Pancreas (tissue), 10 donors: ENCODE data around the gene ZNF446. TPM values are rescaled to one million over a fixed set of nuclear protein-coding genes. Genes with fewer than 3 reads are reported as not detected.

Experiments used
- ATAC-seq, 4 donors: fragments of 200-7000 bp; cut with Tn5 transposase; one replicate each; pipeline versions ENCODE4 v1.8.0 to v1.9.1; 2020; ENCODE audit warnings: mild to moderate bottlenecking in 4 of 4, moderate library complexity in 4 of 4
- DNase-seq, 6 donors: peaks; one replicate each; pipeline ENCODE4 v3.0.0-alpha.2; 2020
- FAIRE-seq: peaks from 2 replicates; lab custom pipeline; 2012; peaks lifted over from hg19 to GRCh38; lab: Jason Lieb, UNC
- H3K27ac ChIP-seq, 4 donors: fragments of 200-600 bp; sonication (generic); 1 replicate in 3 of 4; 2 replicates in 1 of 4; pipeline versions ENCODE4 v1.5.0 to v1.8.0; 2020
- H3K27me3 ChIP-seq, 4 donors: fragments of 200-600 bp; one replicate each; pipeline ENCODE4 v1.8.0; 2021
- H3K36me3 ChIP-seq, 3 donors: fragments of 200-600 bp; sonication (generic) in 1 of 3; one replicate each; pipeline versions ENCODE4 v1.5.0 to v1.8.0; 2020 to 2021
- H3K4me1 ChIP-seq, 3 donors: fragments of 200-600 bp; one replicate each; pipeline ENCODE4 v1.8.0; 2021
- H3K4me3 ChIP-seq, 4 donors: fragments of 200-600 bp; sonication (generic) in 2 of 4; one replicate each; pipeline versions ENCODE4 v1.5.0 to v1.8.0; 2020 to 2021
- H3K9me3 ChIP-seq, 4 donors: fragments of 200-600 bp; one replicate each; pipeline ENCODE4 v1.8.0; 2021
- CTCF ChIP-seq, 4 donors: fragments of 200-600 bp; sonication (generic) in 3 of 4; IDR thresholded peaks; one replicate each; pipeline versions ENCODE4 v1.5.0 to v1.8.0; 2021; ENCODE audit warnings: antibody characterized with exemption in 4 of 4
- WGBS, 2 donors: extraction: QIAGEN DNeasy Blood & Tissue Kit; methylation state at CpG; one replicate each; pipeline ENCODE4 v1.1.7; 2013; 5-methylcytosine and 5-hydroxymethylcytosine counted together
- intact Hi-C, 3 donors: fragments of 100-400 bp; cut with DNase I; formaldehyde crosslinking; loops; one replicate each; pipeline versions ENCODE4 v1.11.1 to v1.14.2; 2022
- polyA plus RNA-seq, 2 donors: library from polyadenylated mRNA; stranded (reverse); fragments of 200-250 nt; gene quantifications; one replicate each; pipeline ENCODE4 v1.2.3, GENCODE V29; 2013
- total RNA-seq, 6 donors: library from RNA; stranded (reverse); fragmentation: NEBNext Ultra II Directional in 4 of 6; extraction: Animal tissue kit (Norgen Biotek cat#: 25700) in 4 of 6; gene quantifications; one replicate each; pipeline versions ENCODE4 v1.2.1 to v1.2.4, GENCODE V29; 2021 to 2023
- donor health status: healthy with polysubstance abuse.
- donor health status: DM: no; HTN: no; CAD: no; lungs with moderate emphysema.
- donor health status: DM: no; HTN: no; CAD: no.
- donor health status: control.
- donor health status: control.
- donor health status: Bipolar disorder and iron deficiency.
- donor health status: DM: yes; HTN: yes; CAD: no.
- donor health status: DM: no; HTN: no; CAD: no.
- donor health status: DM: no; HTN: no; CAD: no.
- donor health status: DM: yes; HTN: yes; CAD: no.

The ZNF446 gene
- total and polyA plus RNA-seq, 8 donors, result 4.4 to 23.6 (median 5.9) TPM

DNA sequence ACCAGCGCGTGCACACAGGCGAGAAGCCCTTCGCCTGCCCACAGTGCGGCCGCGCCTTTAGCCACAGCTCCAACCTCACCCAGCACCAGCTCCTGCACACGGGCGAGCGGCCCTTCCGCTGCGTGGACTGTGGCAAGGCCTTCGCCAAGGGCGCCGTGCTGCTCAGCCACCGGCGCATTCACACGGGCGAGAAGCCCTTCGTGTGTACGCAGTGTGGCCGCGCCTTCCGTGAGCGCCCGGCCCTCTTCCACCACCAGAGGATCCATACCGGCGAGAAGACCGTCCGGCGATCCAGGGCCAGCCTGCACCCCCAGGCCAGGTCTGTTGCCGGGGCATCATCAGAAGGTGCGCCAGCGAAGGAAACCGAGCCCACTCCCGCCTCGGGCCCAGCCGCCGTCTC lies 4.4 kb upstream of the ZNF446 start:
- no peak for FAIRE-seq
- no peak for TF ChIP-seq CTCF (IDR thresholded peaks at IDR 0.05)
- ATAC-seq, result no peak
- 96% methylated on average over 39 of the region's 39 CpGs for WGBS, 2 donors
- Histone ChIP-seq H3K27ac (no peak overlapping the region), H3K4me1 (peaks cover 0 to 12% (median 0%) of the 10 kb centered on the region in 3 donors), H3K36me3 (peaks cover 0 to 9% (median 8%) of the 10 kb centered on the region in 3 donors), H3K9me3 (no peaks in the 10 kb centered on the region), H3K4me3 (no peak overlapping the region), H3K27me3 (no peaks in the 10 kb centered on the region)
- peak in 1 of 6 donors; percentile 41 for DNase-seq
- intact Hi-C loops, result no loop called here

DNA sequence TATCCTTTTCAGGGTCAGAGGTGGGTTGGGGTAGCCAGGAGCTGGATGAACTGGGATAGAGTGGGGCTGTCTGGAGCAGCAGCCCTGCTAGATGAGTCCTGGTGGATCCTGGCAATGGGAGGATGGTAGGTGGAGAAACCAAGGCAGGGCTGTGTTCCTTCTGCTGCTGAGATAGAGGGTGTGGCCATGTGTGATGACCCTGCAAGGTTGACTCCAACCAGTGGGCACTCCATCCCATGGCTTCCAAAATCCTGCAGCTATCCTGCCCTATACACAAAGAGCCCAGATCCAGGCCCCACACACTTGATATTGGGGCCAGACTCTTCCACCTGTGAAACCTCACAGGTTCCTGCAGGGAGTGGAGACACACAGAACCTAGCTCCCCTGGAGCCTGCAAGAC lies 2.4 kb upstream of the ZNF446 start:
- Histone ChIP-seq H3K27me3 (no peaks in the 10 kb centered on the region), H3K4me3 (no peak overlapping the region), H3K27ac (no peak overlapping the region), H3K4me1 (peaks cover 0 to 10% (median 0%) of the 10 kb centered on the region in 3 donors), H3K9me3 (no peaks in the 10 kb centered on the region), H3K36me3 (peaks cover 0 to 9% (median 8%) of the 10 kb centered on the region in 3 donors)
- no peak for ATAC-seq
- no peak for TF ChIP-seq CTCF (IDR thresholded peaks at IDR 0.05)
- FAIRE-seq, result no peak
- no peak for DNase-seq
- intact Hi-C loops, result no loop called here

- no peak overlapping the region for H3K27ac ChIP-seq
- H3K4me1 ChIP-seq, result peaks cover 0 to 10% (median 0%) of the 10 kb centered on the region in 3 donors
- FAIRE-seq, result no peak
- DNase-seq, result no peak
- no peaks in the 10 kb centered on the region for H3K27me3 ChIP-seq
- ATAC-seq, result no peak
- H3K9me3 ChIP-seq, result no peaks in the 10 kb centered on the region
- no peak overlapping the region for H3K4me3 ChIP-seq
- H3K36me3 ChIP-seq, result peaks cover 0 to 9% (median 8%) of the 10 kb centered on the region in 3 donors
- intact Hi-C loops, result no loop called here
- TF ChIP-seq CTCF (IDR thresholded peaks at IDR 0.05), result no peak
- 86 to 88% methylated on average over 12 of the region's 12 CpGs for WGBS, 2 donors
Observed at GRCh38 chr19:58474291-58474996, 1.7 kb upstream of the ZNF446 start.

GRCh38 chr19:58474997-58475713 lies 997 bp upstream of the ZNF446 start:
- Histone ChIP-seq H3K36me3 (peaks cover 0 to 11% (median 8%) of the 10 kb centered on the region in 3 donors), H3K27ac (peak overlapping the region; percentile 84 to 89 (median 86)), H3K4me1 (peaks cover 0 to 10% (median 0%) of the 10 kb centered on the region in 3 donors), H3K9me3 (no peaks in the 10 kb centered on the region), H3K27me3 (no peaks in the 10 kb centered on the region), H3K4me3 (peak overlapping the region; percentile 32 to 67 (median 63))
- no peak for ATAC-seq
- 21 to 23% methylated on average over 27 of the region's 27 CpGs for WGBS, 2 donors
- no peak for TF ChIP-seq CTCF (IDR thresholded peaks at IDR 0.05)
- no peak for FAIRE-seq
- no peak for DNase-seq
- intact Hi-C loops, result no loop called here
